DOHH2 (cell line): ENCODE data around the gene LRRC8B.

Source experiments
- H3F3A ChIP-seq: fragments of 200-600 bp; sonication (generic), shearing (Covaris generic); 2 replicates; pipeline ENCODE4 v1.6.0; 2016; ENCODE audit warnings: antibody characterized with exemption, mild to moderate bottlenecking; ENCODE audit not compliant: control insufficient read depth, insufficient read depth
- H3K27ac ChIP-seq: fragments of 200-600 bp; sonication (generic); 2 replicates; pipeline ENCODE4 v1.5.1; 2014; ENCODE audit warnings: low read depth, mild to moderate bottlenecking, low read length, moderate library complexity
- H3K27me3 ChIP-seq: fragments of 200-600 bp; sonication (generic); 2 replicates; pipeline ENCODE4 v1.6.1; 2014; ENCODE audit warnings: mild to moderate bottlenecking, low read length, mixed read lengths; ENCODE audit not compliant: control insufficient read depth
- H3K36me3 ChIP-seq: fragments of 200-600 bp; sonication (generic); 2 replicates; pipeline ENCODE4 v1.6.1; 2014; ENCODE audit warnings: mild to moderate bottlenecking, low read length, moderate library complexity, mixed read lengths; ENCODE audit not compliant: control insufficient read depth
- H3K4me1 ChIP-seq: fragments of 200-600 bp; sonication (generic); 2 replicates; pipeline ENCODE4 v1.6.1; 2014; ENCODE audit warnings: mild to moderate bottlenecking, low read length, mixed read lengths; ENCODE audit not compliant: control insufficient read depth
- H3K4me2 ChIP-seq: fragments of 200-600 bp; sonication (generic); 2 replicates; pipeline ENCODE4 v1.6.0; 2014; ENCODE audit warnings: mild to moderate bottlenecking, low read length, moderate library complexity
- H3K4me3 ChIP-seq: fragments of 200-600 bp; sonication (generic); 2 replicates; pipeline ENCODE4 v1.5.1; 2014; ENCODE audit warnings: mild to moderate bottlenecking, low read length, mixed read lengths
- H3K79me2 ChIP-seq: fragments of 200-600 bp; sonication (generic); 2 replicates; pipeline ENCODE4 v1.6.1; 2014; ENCODE audit warnings: mild to moderate bottlenecking, low read length, mixed read lengths; ENCODE audit not compliant: control insufficient read depth
- H3K9me2 ChIP-seq: fragments of 200-600 bp; sonication (generic); replicated peaks from 2 replicates; pipeline ENCODE4 v1.6.1; 2014; ENCODE audit warnings: mild to moderate bottlenecking, low read length, mixed read lengths; ENCODE audit not compliant: control insufficient read depth
- H3K9me3 ChIP-seq: fragments of 200-600 bp; sonication (generic); 2 replicates; pipeline ENCODE4 v1.6.1; 2014; ENCODE audit warnings: antibody characterized with exemption, low read length, mixed read lengths; ENCODE audit not compliant: control insufficient read depth, insufficient read depth
- H4K20me1 ChIP-seq: fragments of 200-600 bp; sonication (generic); 2 replicates; pipeline ENCODE4 v1.6.0; 2014; ENCODE audit warnings: low read depth, mild to moderate bottlenecking, antibody characterized with exemption, low read length, moderate library complexity; ENCODE audit not compliant: control insufficient read depth, insufficient read depth
- EZH2phosphoT487 ChIP-seq: fragments of 200-600 bp; sonication (generic); IDR thresholded peaks from 2 replicates; pipeline ENCODE4 v1.6.1; 2017; ENCODE audit warnings: borderline replicate concordance, mild to moderate bottlenecking, antibody characterized with exemption, low read length, moderate library complexity, mixed read lengths
- TF ChIP-seq, protein P1 (sequence below): fragments of 200-600 bp; sonication (generic); IDR thresholded peaks from one replicate; pipeline ENCODE4 v1.5.1; 2014; ENCODE audit warnings: antibody characterized with exemption, mild to moderate bottlenecking, low read depth, low read length; ENCODE audit not compliant: poor library complexity, severe bottlenecking

LRRC8B gene

DNA sequence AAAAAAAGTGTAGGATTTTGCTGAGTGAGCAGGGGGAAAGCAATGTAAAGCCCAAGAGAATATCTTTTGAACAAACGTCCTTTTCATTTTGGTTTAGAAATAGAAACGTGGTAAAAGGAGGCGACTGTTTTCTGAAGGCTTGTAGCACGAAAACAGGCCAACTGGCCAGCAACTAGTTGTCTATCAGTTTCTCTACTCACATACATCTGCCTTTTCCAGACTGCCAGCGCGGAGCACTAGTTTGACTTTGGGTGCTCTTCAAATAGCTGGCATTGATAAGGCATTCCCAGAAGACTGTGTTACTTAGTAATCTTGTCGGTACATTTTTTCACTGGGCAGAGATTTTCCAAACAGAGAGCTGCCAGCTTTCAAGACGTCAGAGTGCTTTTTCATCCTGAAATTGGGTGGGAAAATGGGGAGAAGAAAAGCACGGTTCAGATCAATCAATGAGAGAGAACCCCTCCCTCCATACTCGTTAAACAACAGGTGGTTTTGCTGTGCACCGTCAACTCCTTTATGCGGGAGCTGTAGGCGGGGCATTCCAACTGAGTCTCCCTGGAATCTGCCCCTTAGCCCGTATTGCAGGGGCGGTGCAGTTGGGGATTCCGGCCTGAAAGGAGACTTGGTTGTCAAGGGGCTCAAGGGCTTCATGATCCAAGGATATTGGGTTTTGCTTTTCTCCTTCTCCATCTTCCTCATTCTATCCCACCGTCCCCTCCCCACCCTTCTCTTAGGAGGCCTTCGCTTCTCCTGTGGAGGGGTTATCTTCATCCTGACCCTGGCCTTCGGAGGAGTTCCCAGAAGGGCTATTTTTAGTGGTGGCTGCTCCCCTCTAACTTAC is 107.4 kb downstream of the LRRC8B start:
- H4K20me1 ChIP-seq: no peaks in the 10 kb centered on the region
- no peaks in the 10 kb centered on the region for H3K79me2 ChIP-seq
- peaks cover 52% of the 10 kb centered on the region for H3K27me3 ChIP-seq
- H3K4me2 ChIP-seq: peak overlapping the region; percentile 95
- no peaks in the 10 kb centered on the region for H3K9me2 ChIP-seq
- H3K4me3 ChIP-seq: peak overlapping the region; percentile 80
- H3F3A ChIP-seq: peaks cover 9% of the 10 kb centered on the region; the same call in 1 of the 2 replicates
- H3K4me1 ChIP-seq: peaks cover 19% of the 10 kb centered on the region
- H3K9me3 ChIP-seq: no peaks in the 10 kb centered on the region
- H3K36me3 ChIP-seq: no peaks in the 10 kb centered on the region
- TF ChIP-seq, protein P1, sequence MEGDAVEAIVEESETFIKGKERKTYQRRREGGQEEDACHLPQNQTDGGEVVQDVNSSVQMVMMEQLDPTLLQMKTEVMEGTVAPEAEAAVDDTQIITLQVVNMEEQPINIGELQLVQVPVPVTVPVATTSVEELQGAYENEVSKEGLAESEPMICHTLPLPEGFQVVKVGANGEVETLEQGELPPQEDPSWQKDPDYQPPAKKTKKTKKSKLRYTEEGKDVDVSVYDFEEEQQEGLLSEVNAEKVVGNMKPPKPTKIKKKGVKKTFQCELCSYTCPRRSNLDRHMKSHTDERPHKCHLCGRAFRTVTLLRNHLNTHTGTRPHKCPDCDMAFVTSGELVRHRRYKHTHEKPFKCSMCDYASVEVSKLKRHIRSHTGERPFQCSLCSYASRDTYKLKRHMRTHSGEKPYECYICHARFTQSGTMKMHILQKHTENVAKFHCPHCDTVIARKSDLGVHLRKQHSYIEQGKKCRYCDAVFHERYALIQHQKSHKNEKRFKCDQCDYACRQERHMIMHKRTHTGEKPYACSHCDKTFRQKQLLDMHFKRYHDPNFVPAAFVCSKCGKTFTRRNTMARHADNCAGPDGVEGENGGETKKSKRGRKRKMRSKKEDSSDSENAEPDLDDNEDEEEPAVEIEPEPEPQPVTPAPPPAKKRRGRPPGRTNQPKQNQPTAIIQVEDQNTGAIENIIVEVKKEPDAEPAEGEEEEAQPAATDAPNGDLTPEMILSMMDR: no peak
- no peak for TF ChIP-seq EZH2phosphoT487
- no peak overlapping the region for H3K27ac ChIP-seq

GRCh38 chr1:89632657-89633247 is 108.1 kb downstream of the LRRC8B start, which contains the start of gene LRRC8C:
LRRC8C (plus strand) TSS chr1:89633120; CDS start chr1:89686474, 53,354 bp downstream.
- Histone ChIP-seq H3K79me2 (no peaks in the 10 kb centered on the region), H3K9me3 (no peaks in the 10 kb centered on the region), H3K27ac (no peak within 1 kb of the TSS), H3K4me2 (peak within 1 kb of the TSS; percentile 95), H3K27me3 (peaks cover 55% of the 10 kb centered on the region), H3K4me3 (peak within 1 kb of the TSS; percentile 80), H3K4me1 (peaks cover 19% of the 10 kb centered on the region), H3F3A (peaks cover 9% of the 10 kb centered on the region; the same call in 1 of the 2 replicates), H3K36me3 (no peaks in the 10 kb centered on the region), H3K9me2 (no peaks in the 10 kb centered on the region), H4K20me1 (no peaks in the 10 kb centered on the region)
- no peak for TF ChIP-seq EZH2phosphoT487
- TF ChIP-seq, protein P1: no peak

GRCh38 chr1:89633248-89633799 is 108.7 kb downstream of the LRRC8B start:
- peaks cover 55% of the 10 kb centered on the region for H3K27me3 ChIP-seq
- peak overlapping the region; percentile 95 for H3K4me2 ChIP-seq
- peak overlapping the region; percentile 80 for H3K4me3 ChIP-seq
- TF ChIP-seq, protein P1: no peak
- peak; percentile 88; the same call in 1 of the 2 replicates for TF ChIP-seq EZH2phosphoT487
- H3K9me3 ChIP-seq: no peaks in the 10 kb centered on the region
- H3K27ac ChIP-seq: no peak overlapping the region
- no peaks in the 10 kb centered on the region for H4K20me1 ChIP-seq
- H3K4me1 ChIP-seq: peaks cover 19% of the 10 kb centered on the region
- no peaks in the 10 kb centered on the region for H3K79me2 ChIP-seq
- no peaks in the 10 kb centered on the region for H3K9me2 ChIP-seq
- peaks cover 9% of the 10 kb centered on the region; the same call in 1 of the 2 replicates for H3F3A ChIP-seq
- no peaks in the 10 kb centered on the region for H3K36me3 ChIP-seq
